GM12873 (cell line): ENCODE data around the gene TOMT.
"Not testable (repeated sequence)": the region's sequence is repeated elsewhere in the genome, so short reads cannot be mapped to it uniquely, and the experiment has no call there.

Source experiments
- TF ChIP-seq, protein P1 (sequence below): IDR thresholded peaks from 2 replicates; pipeline ENCODE4 v1.5.1; 2012; ENCODE audit warnings: low read depth, mild to moderate bottlenecking, moderate library complexity, low read length, control low read depth; ENCODE audit not compliant: insufficient read depth; ENCODE audit errors: missing control alignments

The TOMT gene

DNA sequence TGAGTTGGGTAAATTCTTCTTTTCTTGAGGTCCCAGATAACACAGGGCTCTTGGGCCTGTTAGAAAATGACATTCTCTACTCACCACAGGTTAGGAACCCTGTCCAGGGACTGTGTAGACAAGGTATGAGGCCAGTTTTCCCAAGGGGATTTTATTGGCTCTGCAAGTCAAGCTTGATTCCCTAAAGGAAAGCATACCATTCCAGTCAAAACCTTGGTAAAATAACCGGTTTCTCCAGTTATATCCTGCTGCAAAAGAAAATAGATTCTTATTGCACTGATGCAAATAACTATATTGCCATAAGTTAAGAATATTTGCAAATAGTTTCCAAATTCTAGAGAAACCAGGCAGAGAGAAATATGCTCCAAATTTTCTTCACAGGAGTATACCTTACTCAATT, 20.2 kb downstream of the TOMT start:
- TF ChIP-seq, protein P1, sequence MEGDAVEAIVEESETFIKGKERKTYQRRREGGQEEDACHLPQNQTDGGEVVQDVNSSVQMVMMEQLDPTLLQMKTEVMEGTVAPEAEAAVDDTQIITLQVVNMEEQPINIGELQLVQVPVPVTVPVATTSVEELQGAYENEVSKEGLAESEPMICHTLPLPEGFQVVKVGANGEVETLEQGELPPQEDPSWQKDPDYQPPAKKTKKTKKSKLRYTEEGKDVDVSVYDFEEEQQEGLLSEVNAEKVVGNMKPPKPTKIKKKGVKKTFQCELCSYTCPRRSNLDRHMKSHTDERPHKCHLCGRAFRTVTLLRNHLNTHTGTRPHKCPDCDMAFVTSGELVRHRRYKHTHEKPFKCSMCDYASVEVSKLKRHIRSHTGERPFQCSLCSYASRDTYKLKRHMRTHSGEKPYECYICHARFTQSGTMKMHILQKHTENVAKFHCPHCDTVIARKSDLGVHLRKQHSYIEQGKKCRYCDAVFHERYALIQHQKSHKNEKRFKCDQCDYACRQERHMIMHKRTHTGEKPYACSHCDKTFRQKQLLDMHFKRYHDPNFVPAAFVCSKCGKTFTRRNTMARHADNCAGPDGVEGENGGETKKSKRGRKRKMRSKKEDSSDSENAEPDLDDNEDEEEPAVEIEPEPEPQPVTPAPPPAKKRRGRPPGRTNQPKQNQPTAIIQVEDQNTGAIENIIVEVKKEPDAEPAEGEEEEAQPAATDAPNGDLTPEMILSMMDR = no peak

DNA sequence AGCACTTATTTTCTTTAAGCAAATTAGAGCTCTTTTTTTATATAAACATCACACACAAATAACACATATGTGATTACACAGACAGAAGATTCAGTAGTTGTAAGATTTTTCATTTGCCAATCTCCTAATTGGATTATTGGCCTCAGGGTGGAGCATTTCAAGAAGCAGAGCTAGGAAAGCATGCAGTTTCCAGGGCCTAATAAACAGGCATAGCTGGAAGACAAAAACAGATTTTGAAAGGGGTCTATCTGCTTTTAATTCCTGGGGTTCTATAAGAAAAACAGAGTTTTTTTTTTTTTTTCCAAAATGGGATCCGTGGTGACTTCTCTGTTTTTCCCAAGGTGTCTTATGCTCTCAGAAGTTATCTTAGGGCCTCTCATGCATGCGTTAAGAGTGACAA, 22.2 kb downstream of the TOMT start:
- TF ChIP-seq, protein P1 = no peak

DNA sequence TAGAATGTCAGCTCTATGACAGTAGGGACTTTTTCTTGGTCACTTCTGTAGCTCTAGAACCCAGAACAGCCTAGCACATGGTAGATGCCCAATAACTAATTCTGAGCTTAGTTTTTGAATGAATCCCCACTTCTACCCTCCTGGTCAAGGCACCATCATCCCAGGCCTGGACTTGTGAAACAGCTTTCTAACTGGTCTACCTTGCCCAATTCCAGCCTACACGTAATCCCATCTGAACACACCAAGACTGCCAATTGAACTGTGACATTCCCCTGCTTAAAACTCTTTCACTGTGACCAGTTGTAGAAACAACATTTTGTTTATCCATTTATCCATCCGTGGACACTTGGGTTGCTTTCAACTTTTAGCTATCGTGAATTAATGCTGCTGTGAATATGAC, 23.7 kb downstream of the TOMT start:
- TF ChIP-seq, protein P1 = no peak

DNA sequence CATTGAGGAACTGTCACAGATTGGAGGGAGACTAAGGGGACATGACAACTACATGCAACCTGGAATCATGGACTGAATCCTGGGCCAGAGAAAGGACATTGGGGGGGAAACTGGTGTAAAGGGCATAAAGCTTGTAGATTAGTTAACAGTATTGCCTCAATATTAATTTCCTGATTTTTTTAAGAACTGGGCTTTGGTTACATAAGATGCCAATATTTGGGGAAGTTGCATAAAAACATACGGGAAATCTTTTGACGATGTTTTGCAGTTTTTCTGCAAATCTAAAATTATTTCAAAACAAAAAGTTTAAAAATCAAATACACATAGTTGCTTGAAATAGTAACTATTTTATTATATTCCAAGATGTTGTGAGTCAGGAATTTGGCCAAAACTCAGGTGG, 26.9 kb downstream of the TOMT start:
- TF ChIP-seq, protein P1 = no peak

DNA sequence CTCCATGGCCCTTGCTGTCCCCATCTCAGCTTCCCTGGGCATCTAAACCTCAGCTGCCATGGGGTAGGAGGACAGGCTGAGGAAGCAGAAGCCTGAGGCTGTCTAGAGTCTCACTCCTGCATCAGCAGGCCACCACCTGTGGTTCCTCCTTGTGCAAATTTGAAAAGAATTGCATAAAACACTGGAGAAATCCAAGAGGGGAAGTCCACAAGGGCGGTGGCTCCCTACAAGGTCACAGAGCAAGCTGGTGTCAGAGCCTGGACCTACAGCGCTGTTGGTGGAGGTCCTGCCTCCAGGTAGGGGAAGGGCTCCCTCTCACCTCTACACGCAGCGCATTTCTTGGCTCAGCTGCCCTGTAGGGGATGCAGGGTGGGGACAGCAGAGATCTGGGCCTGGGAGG, 29.7 kb downstream of the TOMT start, which contains the start of gene FOLR3:
Gene FOLR3 (plus strand): TSS at position 253 of the 400 bp plus-strand sequence. CDS start 228 bp downstream, outside the sequence.
- TF ChIP-seq, protein P1 = not testable (repeated sequence)

DNA sequence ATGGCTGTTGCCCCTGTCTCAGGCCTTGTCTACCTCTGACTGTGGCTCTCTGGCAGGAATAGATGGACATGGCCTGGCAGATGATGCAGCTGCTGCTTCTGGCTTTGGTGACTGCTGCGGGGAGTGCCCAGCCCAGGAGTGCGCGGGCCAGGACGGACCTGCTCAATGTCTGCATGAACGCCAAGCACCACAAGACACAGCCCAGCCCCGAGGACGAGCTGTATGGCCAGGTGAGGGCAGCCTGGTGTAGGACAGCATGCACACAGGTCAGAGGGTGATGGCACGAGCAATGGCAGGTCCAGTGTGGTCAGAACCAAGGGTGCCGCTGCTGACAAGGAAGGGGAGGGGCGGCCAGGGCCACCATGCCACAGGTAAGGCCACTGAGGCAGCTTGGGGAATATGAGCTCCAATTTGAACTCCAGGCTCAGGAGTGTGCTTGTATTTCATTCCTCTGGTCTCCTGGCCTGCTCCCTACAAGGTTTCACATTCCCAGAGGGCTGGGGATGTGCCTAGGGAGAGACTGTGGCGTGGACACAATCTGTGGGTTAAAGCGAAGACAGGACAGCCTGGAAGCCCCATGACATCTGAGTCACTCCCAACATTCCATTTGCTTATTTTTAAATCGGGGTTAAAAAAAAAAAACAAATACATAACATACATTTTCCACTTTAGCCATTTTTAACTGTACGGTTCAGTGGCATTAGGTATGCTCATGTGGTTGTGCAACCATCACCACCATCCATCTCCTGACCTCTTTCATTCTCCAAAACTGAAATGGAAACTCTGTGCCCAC, 30.4 kb downstream of the TOMT start:
- TF ChIP-seq, protein P1 = no peak

DNA sequence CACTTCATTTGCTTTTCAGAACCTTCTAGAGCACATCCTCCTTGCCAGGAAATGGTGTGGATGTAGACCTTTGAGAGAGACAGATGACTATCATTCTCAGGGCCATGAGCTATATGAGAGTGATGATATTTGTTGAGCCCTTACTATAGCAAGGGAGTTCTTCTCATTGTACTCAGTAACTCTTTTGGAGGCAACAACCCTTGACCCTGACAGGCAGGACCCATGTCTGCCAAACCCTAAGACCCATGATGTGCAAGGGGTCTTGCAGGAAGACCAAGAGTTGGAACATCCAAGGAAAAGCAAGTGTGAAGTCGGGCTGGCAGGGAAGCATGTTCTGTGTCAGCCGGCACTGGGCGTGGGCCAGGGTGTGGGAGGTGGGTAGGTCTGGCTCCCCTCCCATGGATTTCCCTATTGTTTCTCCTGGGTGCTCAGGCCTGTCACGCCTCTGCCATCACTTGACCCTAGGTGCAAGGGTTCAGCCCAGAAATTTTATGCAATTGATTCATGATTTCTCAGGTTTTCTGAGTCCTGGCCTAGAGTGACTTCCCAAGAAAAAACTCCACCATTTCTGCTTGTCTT, 31.0 kb downstream of the TOMT start:
- TF ChIP-seq, protein P1 = no peak
